Measurements from ENCODE around the gene CCM2.

GRCh38 chr7:45073031-45073785, 73.2 kb downstream of the CCM2 start:
- no peak for TF ChIP-seq POLR2A (IDR thresholded peaks at IDR 0.05; ENCODE audit: low read depth, low read length)
- TF ChIP-seq TAF1 (IDR thresholded peaks at IDR 0.05; ENCODE audit: borderline replicate concordance, low read depth, low read length) = no peak
